HepG2 (cell line): ENCODE results near the gene FCN1. TPM values are rescaled to one million over a fixed set of nuclear protein-coding genes. Genes with fewer than 3 reads are reported as not detected.

Source experiments
- ATAC-seq: fragments of 200-7000 bp; cut with Tn5 transposase; 3 replicates; pipeline ENCODE4 v1.9.1; 2020; ENCODE audit warnings: mild to moderate bottlenecking, moderate library complexity
- BruUV-seq: library from RNA; stranded (reverse); fragments of 400-500 nt; replicated peaks from 2 replicates; lab custom pipeline; 2021; lab: Mats Ljungman, UMichigan
- CTCF ChIA-PET: fragments of 300-600 bp; formaldehyde crosslinking; extraction: SDS; loops from one replicate; lab custom pipeline; 2021; ENCODE audit warnings: low total read pairs, inconsistent platforms, low intra/inter-chr PET ratio; lab: Yijun Ruan, JAX
- POLR2A ChIA-PET: fragments of 350-600 bp; sonication (Branson Sonifier 250); formaldehyde crosslinking; loops from one replicate; lab custom pipeline; 2020; ENCODE audit warnings: antibody characterized with exemption, inconsistent platforms; lab: Yijun Ruan, JAX
- DNase-seq: peaks from one replicate; pipeline ENCODE4 v3.0.0-alpha.2; 2015; ENCODE audit warnings: low spot score
- FAIRE-seq: peaks from 3 replicates; lab custom pipeline; 2011; peaks lifted over from hg19 to GRCh38; lab: Jason Lieb, UNC
- H2AFZ ChIP-seq: one replicate; pipeline ENCODE4 v1.6.1; 2011; ENCODE audit warnings: low read length, inconsistent platforms
- H3K27ac ChIP-seq: fragments of 300-600 bp; 3 replicates; pipeline ENCODE4 v1.8.0; 2011; ENCODE audit warnings: mixed run types, mild to moderate bottlenecking, mixed read lengths, low read length, inconsistent platforms; ENCODE audit not compliant: insufficient read depth; ENCODE audit errors: extremely low read length
- H3K27me3 ChIP-seq, 2 experiments: fragments of 200-600 bp in 1 of 2; 2 replicates in 1 of 2; 3 replicates in 1 of 2; pipeline versions ENCODE4 v1.6.0 to v1.8.0; 2011; ENCODE audit warnings: low read length in 2 of 2, mild to moderate bottlenecking in 2 of 2, moderate library complexity in 2 of 2, inconsistent platforms in 1 of 2; ENCODE audit not compliant: insufficient read depth in 2 of 2, control insufficient read depth in 1 of 2
- H3K36me3 ChIP-seq, 2 experiments: fragments of 200-600 bp in 1 of 2; replicated peaks in 1 of 2; 2 replicates in 1 of 2; 3 replicates in 1 of 2; pipeline versions ENCODE4 v1.5.1 to v1.8.0; 2011; ENCODE audit warnings: low read length in 2 of 2, inconsistent platforms in 1 of 2; ENCODE audit not compliant: insufficient read depth in 2 of 2, control insufficient read depth in 1 of 2
- H3K4me1 ChIP-seq: 2 replicates; pipeline ENCODE4 v1.5.1; 2012; ENCODE audit warnings: low read length, inconsistent platforms; ENCODE audit not compliant: insufficient read depth
- H3K4me2 ChIP-seq: 2 replicates; pipeline ENCODE4 v1.6.0; 2011; ENCODE audit warnings: low read depth, low read length, inconsistent platforms
- H3K4me3 ChIP-seq, 3 experiments: fragments of 200-600 bp in 1 of 3; sonication (generic), shearing (Covaris generic) in 1 of 3; replicated peaks in 1 of 3; 2 replicates each; pipeline ENCODE4 v1.5.1; 2011 to 2016; ENCODE audit warnings: low read length in 3 of 3, inconsistent platforms in 2 of 3, low read depth in 2 of 3, mild to moderate bottlenecking in 2 of 3, control low read depth in 1 of 3, mixed read lengths in 1 of 3; ENCODE audit not compliant: insufficient read depth in 1 of 3
- H3K79me2 ChIP-seq: one replicate; pipeline ENCODE4 v1.6.1; 2011; ENCODE audit warnings: low read length, inconsistent platforms; ENCODE audit not compliant: insufficient read depth
- H3K9ac ChIP-seq: 2 replicates; pipeline ENCODE4 v1.6.0; 2011; ENCODE audit warnings: mild to moderate bottlenecking, low read depth, low read length, inconsistent platforms; ENCODE audit not compliant: insufficient read depth
- H3K9me3 ChIP-seq: 2 replicates; pipeline ENCODE4 v1.5.1; 2012; ENCODE audit warnings: mild to moderate bottlenecking, low read length
- H4K20me1 ChIP-seq: 2 replicates; pipeline ENCODE4 v1.6.0; 2011; ENCODE audit warnings: inconsistent platforms, mild to moderate bottlenecking, low read length, moderate library complexity; ENCODE audit not compliant: insufficient read depth
- MAFG ChIP-seq: sonication (generic); formaldehyde crosslinking; IDR thresholded peaks from 2 replicates; pipeline ENCODE4 v1.5.1; 2020; ENCODE audit warnings: mild to moderate bottlenecking, missing genetic modification reagents
- ZNF446 ChIP-seq: sonication (generic); formaldehyde crosslinking; IDR thresholded peaks from 2 replicates; pipeline ENCODE4 v1.5.0; 2020; ENCODE audit warnings: mild to moderate bottlenecking, missing genetic modification reagents
- WGBS: methylation state at CpG from one replicate; pipeline ENCODE4 v1.1.6; 2017; ENCODE audit warnings: low lambda C conversion rate; 5-methylcytosine and 5-hydroxymethylcytosine counted together
- in situ Hi-C: cut with HindIII; loops from 2 replicates; pipeline ENCODE4 v1.10.0; 2017; ENCODE audit warnings: low pct_unique_long_range_greater_than_20kb; ENCODE audit not compliant: extremely low pct_ligation_motif_present
- intact Hi-C: fragments of 100-400 bp; cut with micrococcal nuclease; formaldehyde crosslinking; loops from one replicate; pipeline ENCODE4 v1.10.0; 2022; ENCODE audit not compliant: unreplicated experiment
- polyA plus RNA-seq, 8 experiments: library from polyadenylated mRNA; depleted of rRNA in 3 of 8; stranded (reverse) in 7 of 8; unstranded in 1 of 8; fragments of >200 nt; fragmentation: Illumina TruSeq in 4 of 8; extraction: Trizol in 4 of 8; gene quantifications; 2 replicates each; pipeline versions ENCODE4 v1.2.1 to v1.2.3, GENCODE V29; 2011 to 2016; ENCODE audit warnings: low read depth in 4 of 8, missing spikeins in 1 of 8, mixed read lengths in 1 of 8; ENCODE audit not compliant: insufficient read depth in 1 of 8
- total RNA-seq, 5 experiments: library from RNA; depleted of rRNA; stranded (reverse); fragments of >200 nt; fragmentation: Illumina TruSeq; extraction: Trizol; gene quantifications; 2 replicates each; pipeline ENCODE4 v1.2.3, GENCODE V29; 2016; ENCODE audit warnings: low read depth in 1 of 5
- TF ChIP-seq, protein P1 (sequence below): sonication (generic); formaldehyde crosslinking; IDR thresholded peaks from one replicate; pipeline ENCODE4 v1.5.1; 2020; ENCODE audit warnings: mild to moderate bottlenecking, missing genetic modification reagents; ENCODE audit errors: not compliant biosample characterization

FCN1 gene
- total and polyA plus RNA-seq, 2 of the 13 experiments (the other 11 are each of a cell fraction or from before 2014, with no cell fraction given), result not detected

DNA sequence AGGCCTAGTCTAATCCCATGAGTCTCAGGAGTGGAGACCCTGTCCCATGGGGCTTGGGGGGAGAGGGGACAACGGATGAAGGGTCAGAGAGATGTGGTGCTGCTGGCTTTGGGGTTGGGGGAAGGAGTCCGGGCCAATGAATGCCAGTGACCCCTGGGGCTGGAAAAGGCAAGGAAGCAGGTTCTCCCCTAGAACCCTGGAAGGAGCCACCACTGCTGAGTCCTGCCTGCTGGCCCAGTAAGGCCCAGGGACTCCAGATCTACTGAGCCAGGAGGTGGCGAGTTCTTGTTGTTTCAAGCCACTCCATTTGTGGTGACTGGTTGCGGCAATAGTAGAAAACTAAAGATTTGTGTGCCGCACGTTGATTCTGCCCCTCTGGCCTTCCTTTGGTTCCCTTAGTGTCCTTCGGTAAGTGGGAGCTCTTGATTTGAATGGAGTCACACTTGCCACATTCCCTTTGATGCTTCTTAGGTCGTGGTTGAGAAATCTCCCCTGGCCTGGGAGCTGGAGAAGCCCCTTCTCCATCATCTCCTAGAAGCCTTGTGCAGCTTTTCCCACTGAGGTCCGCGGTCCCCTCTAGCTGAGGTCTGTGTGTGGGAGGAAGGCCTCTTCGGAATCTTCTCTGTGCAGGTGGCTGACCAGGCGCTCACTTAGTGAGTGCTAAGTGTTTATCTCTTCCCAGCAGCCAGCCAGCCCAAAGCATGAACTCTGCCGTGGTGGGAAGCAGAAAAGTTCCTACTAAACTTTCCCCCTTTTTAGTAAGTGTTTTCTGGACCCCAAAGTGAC is 9.0 kb downstream of the FCN1 start (continued):
- TF ChIP-seq, protein P1, sequence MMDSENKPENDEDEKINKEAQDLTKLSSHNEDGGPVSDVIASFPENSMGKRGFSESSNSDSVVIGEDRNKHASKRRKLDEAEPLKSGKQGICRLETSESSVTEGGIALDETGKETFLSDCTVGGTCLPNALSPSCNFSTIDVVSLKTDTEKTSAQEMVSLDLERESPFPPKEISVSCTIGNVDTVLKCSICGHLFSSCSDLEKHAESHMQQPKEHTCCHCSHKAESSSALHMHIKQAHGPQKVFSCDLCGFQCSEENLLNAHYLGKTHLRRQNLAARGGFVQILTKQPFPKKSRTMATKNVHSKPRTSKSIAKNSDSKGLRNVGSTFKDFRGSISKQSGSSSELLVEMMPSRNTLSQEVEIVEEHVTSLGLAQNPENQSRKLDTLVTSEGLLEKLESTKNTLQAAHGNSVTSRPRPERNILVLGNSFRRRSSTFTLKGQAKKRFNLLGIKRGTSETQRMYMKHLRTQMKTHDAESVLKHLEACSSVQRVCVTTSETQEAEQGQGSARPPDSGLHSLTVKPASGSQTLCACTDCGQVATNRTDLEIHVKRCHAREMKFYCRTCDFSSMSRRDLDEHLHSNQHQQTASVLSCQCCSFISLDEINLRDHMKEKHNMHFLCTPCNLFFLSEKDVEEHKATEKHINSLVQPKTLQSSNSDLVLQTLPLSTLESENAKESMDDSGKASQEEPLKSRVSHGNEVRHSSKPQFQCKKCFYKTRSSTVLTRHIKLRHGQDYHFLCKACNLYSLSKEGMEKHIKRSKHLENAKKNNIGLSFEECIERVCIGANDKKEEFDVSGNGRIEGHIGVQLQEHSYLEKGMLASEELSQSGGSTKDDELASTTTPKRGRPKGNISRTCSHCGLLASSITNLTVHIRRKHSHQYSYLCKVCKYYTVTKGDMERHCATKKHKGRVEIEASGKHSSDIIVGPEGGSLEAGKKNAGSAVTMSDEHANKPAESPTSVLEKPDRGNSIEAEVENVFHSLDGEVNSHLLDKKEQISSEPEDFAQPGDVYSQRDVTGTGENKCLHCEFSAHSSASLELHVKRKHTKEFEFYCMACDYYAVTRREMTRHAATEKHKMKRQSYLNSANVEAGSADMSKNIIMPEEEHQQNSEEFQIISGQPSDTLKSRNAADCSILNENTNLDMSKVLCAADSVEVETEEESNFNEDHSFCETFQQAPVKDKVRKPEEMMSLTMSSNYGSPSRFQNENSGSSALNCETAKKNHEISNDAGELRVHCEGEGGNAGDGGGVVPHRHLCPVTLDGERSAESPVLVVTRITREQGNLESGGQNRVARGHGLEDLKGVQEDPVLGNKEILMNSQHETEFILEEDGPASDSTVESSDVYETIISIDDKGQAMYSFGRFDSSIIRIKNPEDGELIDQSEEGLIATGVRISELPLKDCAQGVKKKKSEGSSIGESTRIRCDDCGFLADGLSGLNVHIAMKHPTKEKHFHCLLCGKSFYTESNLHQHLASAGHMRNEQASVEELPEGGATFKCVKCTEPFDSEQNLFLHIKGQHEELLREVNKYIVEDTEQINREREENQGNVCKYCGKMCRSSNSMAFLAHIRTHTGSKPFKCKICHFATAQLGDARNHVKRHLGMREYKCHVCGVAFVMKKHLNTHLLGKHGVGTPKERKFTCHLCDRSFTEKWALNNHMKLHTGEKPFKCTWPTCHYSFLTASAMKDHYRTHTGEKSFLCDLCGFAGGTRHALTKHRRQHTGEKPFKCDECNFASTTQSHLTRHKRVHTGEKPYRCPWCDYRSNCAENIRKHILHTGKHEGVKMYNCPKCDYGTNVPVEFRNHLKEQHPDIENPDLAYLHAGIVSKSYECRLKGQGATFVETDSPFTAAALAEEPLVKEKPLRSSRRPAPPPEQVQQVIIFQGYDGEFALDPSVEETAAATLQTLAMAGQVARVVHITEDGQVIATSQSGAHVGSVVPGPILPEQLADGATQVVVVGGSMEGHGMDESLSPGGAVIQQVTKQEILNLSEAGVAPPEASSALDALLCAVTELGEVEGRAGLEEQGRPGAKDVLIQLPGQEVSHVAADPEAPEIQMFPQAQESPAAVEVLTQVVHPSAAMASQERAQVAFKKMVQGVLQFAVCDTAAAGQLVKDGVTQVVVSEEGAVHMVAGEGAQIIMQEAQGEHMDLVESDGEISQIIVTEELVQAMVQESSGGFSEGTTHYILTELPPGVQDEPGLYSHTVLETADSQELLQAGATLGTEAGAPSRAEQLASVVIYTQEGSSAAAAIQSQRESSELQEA (CRISPR knock-in tag), result no peak
- no peak for TF ChIP-seq MAFG (CRISPR knock-in tag)
- TF ChIP-seq, all 625 proteins: peak for 0

DNA sequence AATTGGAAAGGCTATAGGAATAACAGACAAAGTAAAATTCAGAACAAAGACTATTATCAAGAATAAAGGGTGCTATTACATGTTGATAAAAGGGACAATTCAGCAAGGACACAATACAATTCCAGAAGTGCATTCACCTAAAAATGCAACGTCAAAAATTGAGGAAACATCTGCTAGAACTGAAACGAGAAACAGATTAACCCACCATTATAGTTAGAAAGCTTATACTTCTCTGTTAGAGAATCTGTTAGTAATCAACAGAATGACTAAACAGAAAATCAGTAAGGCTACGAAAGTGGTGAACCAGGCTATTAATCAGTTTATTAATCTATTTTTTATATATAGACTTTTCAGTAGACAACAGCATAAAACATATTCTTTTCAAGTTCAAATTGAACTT is 14.8 kb downstream of the FCN1 start:
- Histone ChIP-seq H3K4me2 (no peak overlapping the region), H3K27me3 (peaks cover 0 to 9% of the 10 kb centered on the region in 2 experiments; a peak in 2 of 5 replicates), H3K27ac (no peak overlapping the region), H2AFZ (no peak overlapping the region), H3K9me3 (no peaks in the 10 kb centered on the region), H3K79me2 (no peaks in the 10 kb centered on the region), H3K4me3 (no peak overlapping the region), H3K4me1 (no peaks in the 10 kb centered on the region), H4K20me1 (no peaks in the 10 kb centered on the region), H3K9ac (no peak overlapping the region), H3K36me3 (no peaks in the 10 kb centered on the region)
- no peak for FAIRE-seq
- TF ChIP-seq ZNF446 (CRISPR knock-in tag), result no peak
- ChIA-PET POLR2A (no interaction called here), CTCF (no interaction called here)
- DNase-seq, result no peak
- intact Hi-C loops, result no loop called here
- in situ Hi-C loops, result no loop called here
- WGBS, result under 1% methylated on average over 3 of the region's 3 CpGs
- no TSS peak for BruUV-seq
- no peak for ATAC-seq
